ENCODE data around the gene PTPRR. TPM values are rescaled to one million over a fixed set of nuclear protein-coding genes. Genes with fewer than 3 reads are reported as not detected.

PTPRR gene
- total RNA-seq, 2 donors from 2014 or later = 0.37 to 0.51 TPM

GRCh38 chr12:70962226-70962794 is 41.8 kb upstream of the PTPRR start:
- no peaks in the 10 kb centered on the region for H3K36me3 ChIP-seq
- no peak for DNase-seq (ENCODE audit: low spot score)
- no peaks in the 10 kb centered on the region for H3K4me1 ChIP-seq
- no peak overlapping the region for H3K27ac ChIP-seq
- no peaks in the 10 kb centered on the region for H3K9me3 ChIP-seq
- no peak overlapping the region for H3K4me3 ChIP-seq
- no peak for TF ChIP-seq CTCF (IDR thresholded peaks at IDR 0.05)
- no peaks in the 10 kb centered on the region for H3K27me3 ChIP-seq

- Histone ChIP-seq H3K36me3 (no peaks in the 10 kb centered on the region), H3K4me1 (no peaks in the 10 kb centered on the region), H3K27me3 (no peaks in the 10 kb centered on the region), H3K4me3 (no peak overlapping the region), H3K9me3 (no peaks in the 10 kb centered on the region), H3K27ac (no peak overlapping the region)
- TF ChIP-seq CTCF (IDR thresholded peaks at IDR 0.05) = no peak
- no peak for DNase-seq (ENCODE audit: low spot score)
Observed at GRCh38 chr12:70960484-70960883, 39.9 kb upstream of the PTPRR start.

GRCh38 chr12:70955415-70955814 is 34.9 kb upstream of the PTPRR start:
- no peak for TF ChIP-seq CTCF (IDR thresholded peaks at IDR 0.05)
- H3K4me1 ChIP-seq = no peaks in the 10 kb centered on the region
- no peaks in the 10 kb centered on the region for H3K27me3 ChIP-seq

GRCh38 chr12:70950451-70950850 is 29.9 kb upstream of the PTPRR start:
- Histone ChIP-seq H3K9me3 (no peaks in the 10 kb centered on the region), H3K36me3 (no peaks in the 10 kb centered on the region), H3K4me1 (no peaks in the 10 kb centered on the region), H3K27me3 (no peaks in the 10 kb centered on the region), H3K27ac (no peak overlapping the region), H3K4me3 (no peak overlapping the region)
- no peak for TF ChIP-seq CTCF (IDR thresholded peaks at IDR 0.05)
- DNase-seq (ENCODE audit: low spot score) = no peak

More at GRCh38 chr12:70955415-70955814, 34.9 kb upstream of the PTPRR start:
- no peaks in the 10 kb centered on the region for H3K9me3 ChIP-seq
- no peaks in the 10 kb centered on the region for H3K36me3 ChIP-seq
- H3K27ac ChIP-seq = no peak overlapping the region
- no peak for DNase-seq (ENCODE audit: low spot score)
- H3K4me3 ChIP-seq = no peak overlapping the region

GRCh38 chr12:70948976-70949336 is 28.4 kb upstream of the PTPRR start:
- DNase-seq (ENCODE audit: low spot score) = peak; percentile 61
- Histone ChIP-seq H3K27me3 (no peaks in the 10 kb centered on the region), H3K36me3 (no peaks in the 10 kb centered on the region), H3K4me3 (no peak overlapping the region), H3K27ac (no peak overlapping the region), H3K9me3 (no peaks in the 10 kb centered on the region), H3K4me1 (no peaks in the 10 kb centered on the region)
- peak in 1 of 2 donors; percentile 45 for TF ChIP-seq CTCF (IDR thresholded peaks at IDR 0.05)

Measured in right atrium auricular region (tissue), 2 donors.